Stimulated activated CD8-positive, alpha-beta memory T cell treated with anti-CD3 and anti-CD28 coated beads, Interleukin-12 subunit alpha, Interleukin-12 subunit beta, amount 100 ng/mL, for 1 hour (primary cell): ENCODE results near the gene CYSTM1.

Experiments used
- DNase-seq: peaks from one replicate; pipeline ENCODE4 v3.0.0-alpha.2; 2020; ENCODE audit warnings: low read depth

Gene CYSTM1

GRCh38 chr5:140208065-140208464, 33.1 kb downstream of the CYSTM1 start:
- DNase-seq = no peak

GRCh38 chr5:140213370-140213983, 38.5 kb downstream of the CYSTM1 start:
- no peak for DNase-seq

DNA sequence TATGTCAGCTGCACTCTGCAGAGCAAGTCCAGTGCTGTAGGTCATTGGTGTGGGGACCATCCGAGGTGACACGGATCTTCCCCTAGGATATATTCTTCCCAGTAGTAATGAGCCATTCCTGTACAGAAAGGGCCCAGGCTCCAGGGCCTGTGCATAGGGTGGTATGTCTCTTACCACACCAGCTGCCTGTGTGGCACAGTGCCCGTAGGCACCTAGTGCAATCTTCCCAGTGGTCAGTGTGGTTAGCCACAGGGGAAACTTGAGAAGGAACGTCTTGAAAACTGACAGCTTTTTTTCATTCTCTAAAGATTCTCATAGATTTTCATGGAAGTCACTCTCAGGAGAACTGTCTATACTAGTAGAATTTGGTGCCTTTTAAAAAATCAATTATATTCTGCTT, 39.8 kb downstream of the CYSTM1 start:
- DNase-seq = no peak

- no peak for DNase-seq
These were observed 40.3 kb downstream of the CYSTM1 start for GRCh38 chr5:140215276-140215675.

- no peak for DNase-seq
These were observed 41.6 kb downstream of the CYSTM1 start for GRCh38 chr5:140216478-140217074.

GRCh38 chr5:140217299-140218026, 42.5 kb downstream of the CYSTM1 start:
- DNase-seq = no peak

DNA sequence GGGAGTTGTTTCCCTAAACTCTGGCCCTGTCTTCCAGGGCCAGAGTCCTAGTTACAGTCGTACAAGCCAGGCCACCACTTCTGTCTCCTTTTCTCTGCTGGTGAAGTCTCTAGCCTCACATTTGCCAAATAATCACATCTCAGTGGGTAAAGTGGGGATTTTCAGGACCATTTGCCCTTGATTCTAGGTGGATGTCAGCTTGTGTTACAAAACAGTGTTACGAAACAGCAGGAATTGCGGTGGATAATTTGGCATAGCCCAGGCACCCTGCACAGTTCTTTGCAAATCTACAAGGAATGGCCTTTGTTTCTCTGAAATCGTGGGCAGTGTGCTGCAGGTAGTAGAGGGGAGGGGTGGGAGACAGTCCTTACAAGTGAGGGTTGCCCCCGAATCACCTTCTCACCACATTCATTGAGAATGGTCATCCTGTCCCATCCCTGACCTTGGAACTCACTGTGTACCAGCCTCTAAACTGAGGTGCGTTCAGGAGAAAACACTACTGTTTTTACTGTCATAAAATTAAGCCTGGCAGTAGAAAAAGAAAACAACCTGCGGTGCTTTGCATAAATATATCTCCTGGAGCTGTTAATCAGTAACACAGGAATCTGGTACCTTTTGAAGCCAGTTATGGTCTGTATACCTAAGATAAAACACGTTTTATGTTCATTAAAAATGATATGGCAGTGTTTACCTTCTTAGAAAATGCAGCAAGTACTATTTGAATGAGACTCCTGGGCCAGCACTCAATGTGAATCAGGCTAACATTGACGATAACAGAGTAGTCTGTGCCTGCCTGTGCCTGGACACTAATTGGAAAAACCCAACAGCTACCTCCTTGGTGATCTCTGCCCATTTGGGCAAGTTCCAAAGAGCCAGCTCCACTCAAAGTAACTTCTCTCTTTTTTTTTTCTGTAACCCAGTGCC, 44.3 kb downstream of the CYSTM1 start:
- DNase-seq = no peak

- no peak for DNase-seq
These were observed 45.2 kb downstream of the CYSTM1 start for GRCh38 chr5:140220032-140220697.

GRCh38 chr5:140220698-140221064, 45.7 kb downstream of the CYSTM1 start:
- no peak for DNase-seq

GRCh38 chr5:140221697-140222223, 46.8 kb downstream of the CYSTM1 start:
- no peak for DNase-seq

DNA sequence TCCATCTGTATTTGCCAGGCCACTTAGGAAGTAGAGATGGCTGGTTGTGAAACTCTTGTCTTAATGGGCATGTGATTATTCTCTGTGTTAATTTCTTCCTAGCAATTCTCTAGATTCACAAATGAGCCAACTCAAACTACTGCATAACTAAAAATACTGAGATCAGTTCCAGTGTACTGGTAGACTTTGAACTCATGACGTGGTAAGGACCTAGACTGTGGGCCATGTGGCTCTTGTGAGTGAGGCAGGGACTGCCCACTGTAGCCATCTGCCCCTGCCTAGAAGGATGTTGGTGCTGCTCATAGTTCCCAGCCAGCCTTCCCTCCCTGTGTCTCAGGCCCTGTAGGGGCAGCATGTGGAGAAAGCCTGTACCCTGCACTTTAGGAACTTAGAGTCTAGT, 47.4 kb downstream of the CYSTM1 start:
- DNase-seq = no peak

DNA sequence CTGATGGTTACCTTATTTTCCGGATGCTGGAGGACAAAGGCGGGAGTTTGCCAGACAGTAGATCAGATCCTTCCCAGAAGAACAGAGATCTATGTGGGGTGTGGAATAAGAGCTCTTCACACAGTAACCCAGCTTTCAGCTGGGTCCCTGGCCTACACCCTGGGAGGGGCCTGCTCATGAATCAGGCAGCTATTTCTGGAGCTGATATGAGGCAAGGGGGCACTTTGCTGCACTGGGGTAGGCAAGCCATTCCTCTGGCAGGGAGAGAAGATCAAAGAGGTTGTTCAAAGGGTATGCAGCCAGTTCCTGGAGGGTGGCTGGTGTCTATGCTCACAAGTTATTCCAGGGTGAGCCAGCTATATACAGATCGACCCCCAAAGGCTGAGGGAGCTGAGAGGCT, 48.6 kb downstream of the CYSTM1 start:
- DNase-seq = no peak

DNA sequence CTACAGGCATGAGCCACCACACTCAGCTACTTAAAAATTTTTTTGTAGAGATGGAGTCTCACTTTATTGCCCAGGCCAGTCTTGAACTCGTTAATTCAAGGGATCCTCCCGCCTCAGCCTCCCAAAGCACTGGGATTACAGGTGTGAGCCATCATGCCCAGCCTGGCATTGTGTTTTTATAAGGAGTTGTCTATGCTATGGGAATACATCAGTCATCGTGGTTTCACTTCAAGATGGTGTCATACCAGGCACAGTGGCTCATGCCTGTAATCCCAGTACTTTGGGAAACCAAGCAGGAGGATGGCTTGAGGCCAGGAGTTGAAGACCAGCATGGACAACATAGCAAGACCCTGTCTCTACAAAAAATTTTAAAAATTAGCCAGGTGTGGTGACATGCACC, 49.7 kb downstream of the CYSTM1 start:
- DNase-seq = no peak

GRCh38 chr5:140225396-140225795, 50.4 kb downstream of the CYSTM1 start:
- DNase-seq = no peak

GRCh38 chr5:140227046-140227445, 52.1 kb downstream of the CYSTM1 start:
- no peak for DNase-seq

DNA sequence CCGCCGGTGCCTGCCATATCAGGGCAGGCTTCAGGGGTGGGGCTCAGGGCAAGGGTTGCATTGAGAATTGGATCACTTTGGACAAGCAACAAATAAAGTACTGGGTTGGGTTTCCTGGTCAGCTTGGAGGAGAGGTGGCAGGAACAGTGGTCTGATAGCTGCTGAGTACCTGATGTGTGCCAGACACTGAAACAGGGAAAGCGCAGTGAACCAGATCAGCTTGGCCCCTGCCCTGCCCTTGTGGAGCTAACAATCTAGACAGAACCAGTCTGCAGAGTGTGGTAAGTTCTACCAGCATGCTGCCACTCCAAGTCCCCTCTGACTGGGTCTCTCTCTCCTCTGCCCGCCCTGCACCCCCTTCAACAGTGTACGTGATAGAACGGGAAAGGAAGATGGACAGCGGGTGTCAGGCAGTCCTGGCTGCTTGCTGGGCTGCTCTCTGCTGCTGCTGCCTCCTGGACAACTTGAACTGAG, 53.4 kb downstream of the CYSTM1 start:
- no peak for DNase-seq

- no peak for DNase-seq
These were observed 55.4 kb downstream of the CYSTM1 start for GRCh38 chr5:140230373-140230772.

- DNase-seq = no peak
These were observed 57.7 kb downstream of the CYSTM1 start for GRCh38 chr5:140232731-140233130.

GRCh38 chr5:140234377-140234989, 59.5 kb downstream of the CYSTM1 start:
- no peak for DNase-seq

DNA sequence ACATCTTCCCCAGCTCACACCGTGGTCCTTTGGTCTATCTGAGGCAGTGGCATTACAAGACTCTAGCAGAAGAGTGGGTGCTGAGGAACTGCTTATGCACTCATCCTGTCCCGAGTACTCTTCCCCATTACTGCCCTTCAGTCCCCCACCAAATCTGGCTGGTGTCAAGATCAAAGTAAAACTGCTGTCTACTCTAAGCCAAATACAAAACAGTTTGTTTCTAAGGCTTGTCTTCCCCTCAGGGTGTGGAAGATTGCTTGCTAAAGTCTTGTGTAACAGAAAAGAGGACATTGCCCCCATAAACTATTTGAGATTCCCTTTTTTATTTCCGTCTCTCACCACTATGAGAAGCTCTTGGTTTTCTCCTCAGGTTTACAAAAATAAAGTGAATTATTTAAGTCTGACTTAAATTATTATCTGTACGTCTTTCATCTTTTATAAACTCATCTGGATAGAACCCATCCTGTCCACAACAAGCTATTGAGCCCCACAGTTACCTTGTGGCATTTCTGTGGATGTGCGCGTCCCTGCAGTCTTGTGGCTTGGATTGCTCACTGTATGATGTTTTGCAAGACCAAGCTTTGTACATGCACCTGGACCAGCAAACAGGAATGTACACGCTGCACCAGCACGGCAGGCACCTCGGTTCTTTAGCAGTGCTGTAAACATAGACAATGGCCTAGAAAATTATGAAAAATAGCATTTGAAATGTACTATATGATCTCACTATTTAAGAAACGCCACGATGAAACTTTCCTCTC, 61.0 kb downstream of the CYSTM1 start:
- DNase-seq = no peak
